Choroid plexus epithelial cell (primary cell): ENCODE measurements around the gene FEN1.

Source experiments
- DNase-seq: peaks from one replicate; pipeline ENCODE4 v3.0.0-alpha.2; 2010; ENCODE audit warnings: low read depth
- H3K4me3 ChIP-seq: 2 replicates; pipeline ENCODE4 v1.5.1; 2011; ENCODE audit warnings: low read depth, mild to moderate bottlenecking, control low read depth, low read length, moderate library complexity
- TF ChIP-seq, protein P1 (sequence below): conservative IDR thresholded peaks from 2 replicates; pipeline ENCODE4 v1.5.1; 2011; ENCODE audit warnings: low read depth, mild to moderate bottlenecking, control low read depth, inconsistent platforms, low read length, moderate library complexity

The FEN1 gene

GRCh38 chr11:61840371-61840770 lies 47.7 kb downstream of the FEN1 start:
- H3K4me3 ChIP-seq: no peak overlapping the region
- DNase-seq: no peak
- TF ChIP-seq, protein P1, sequence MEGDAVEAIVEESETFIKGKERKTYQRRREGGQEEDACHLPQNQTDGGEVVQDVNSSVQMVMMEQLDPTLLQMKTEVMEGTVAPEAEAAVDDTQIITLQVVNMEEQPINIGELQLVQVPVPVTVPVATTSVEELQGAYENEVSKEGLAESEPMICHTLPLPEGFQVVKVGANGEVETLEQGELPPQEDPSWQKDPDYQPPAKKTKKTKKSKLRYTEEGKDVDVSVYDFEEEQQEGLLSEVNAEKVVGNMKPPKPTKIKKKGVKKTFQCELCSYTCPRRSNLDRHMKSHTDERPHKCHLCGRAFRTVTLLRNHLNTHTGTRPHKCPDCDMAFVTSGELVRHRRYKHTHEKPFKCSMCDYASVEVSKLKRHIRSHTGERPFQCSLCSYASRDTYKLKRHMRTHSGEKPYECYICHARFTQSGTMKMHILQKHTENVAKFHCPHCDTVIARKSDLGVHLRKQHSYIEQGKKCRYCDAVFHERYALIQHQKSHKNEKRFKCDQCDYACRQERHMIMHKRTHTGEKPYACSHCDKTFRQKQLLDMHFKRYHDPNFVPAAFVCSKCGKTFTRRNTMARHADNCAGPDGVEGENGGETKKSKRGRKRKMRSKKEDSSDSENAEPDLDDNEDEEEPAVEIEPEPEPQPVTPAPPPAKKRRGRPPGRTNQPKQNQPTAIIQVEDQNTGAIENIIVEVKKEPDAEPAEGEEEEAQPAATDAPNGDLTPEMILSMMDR: no peak

DNA sequence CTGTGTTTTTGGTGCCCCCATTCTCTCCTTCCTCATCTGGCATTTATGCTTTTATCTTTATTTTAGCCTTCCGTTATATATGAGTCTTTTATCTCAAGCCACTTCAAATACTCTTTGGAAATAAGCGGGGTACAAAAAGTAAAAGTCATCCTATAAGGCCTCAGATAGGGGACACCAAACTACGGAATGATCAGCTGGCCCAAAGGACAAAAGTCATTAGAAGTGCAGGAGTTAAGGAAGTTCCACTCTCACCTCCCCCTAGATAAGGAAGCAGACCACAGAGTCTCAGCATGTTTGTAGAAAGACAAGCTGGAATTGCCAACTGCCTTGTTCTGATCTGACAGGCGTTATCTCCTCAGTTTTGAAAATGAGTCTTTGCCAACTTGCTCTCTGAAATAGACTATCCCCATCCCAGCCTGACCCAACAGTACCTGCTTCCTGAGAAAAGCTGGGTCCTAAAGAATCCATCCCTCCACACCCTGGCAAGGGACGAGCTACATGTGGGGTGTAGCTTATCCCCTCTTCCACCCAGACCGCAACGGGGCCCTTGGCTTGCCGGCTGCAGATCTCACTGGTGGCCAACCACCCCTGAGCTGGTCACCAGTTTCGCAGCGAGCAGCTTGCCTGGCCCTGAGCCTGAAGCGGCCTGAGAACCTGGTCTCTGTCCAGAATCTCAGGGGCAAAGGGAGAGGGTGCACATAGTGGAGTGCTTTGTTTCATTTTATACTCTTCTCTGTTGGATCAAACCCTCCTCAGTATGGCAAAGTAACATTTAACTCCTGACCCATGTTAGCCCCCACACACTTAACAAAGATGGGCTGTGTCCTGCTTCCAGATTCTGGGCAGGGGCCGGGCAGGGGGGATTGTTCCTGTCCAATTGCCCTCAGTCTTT lies 49.2 kb downstream of the FEN1 start:
- TF ChIP-seq, protein P1: no peak
- no peak for DNase-seq
- H3K4me3 ChIP-seq: no peak overlapping the region

- TF ChIP-seq, protein P1: no peak
- no peak overlapping the region for H3K4me3 ChIP-seq
- no peak for DNase-seq
Measured at GRCh38 chr11:61842528-61842820, 49.8 kb downstream of the FEN1 start.

- no peak for DNase-seq
- TF ChIP-seq, protein P1: no peak
- no peak overlapping the region for H3K4me3 ChIP-seq
Measured at GRCh38 chr11:61844909-61845565, 52.3 kb downstream of the FEN1 start.

DNA sequence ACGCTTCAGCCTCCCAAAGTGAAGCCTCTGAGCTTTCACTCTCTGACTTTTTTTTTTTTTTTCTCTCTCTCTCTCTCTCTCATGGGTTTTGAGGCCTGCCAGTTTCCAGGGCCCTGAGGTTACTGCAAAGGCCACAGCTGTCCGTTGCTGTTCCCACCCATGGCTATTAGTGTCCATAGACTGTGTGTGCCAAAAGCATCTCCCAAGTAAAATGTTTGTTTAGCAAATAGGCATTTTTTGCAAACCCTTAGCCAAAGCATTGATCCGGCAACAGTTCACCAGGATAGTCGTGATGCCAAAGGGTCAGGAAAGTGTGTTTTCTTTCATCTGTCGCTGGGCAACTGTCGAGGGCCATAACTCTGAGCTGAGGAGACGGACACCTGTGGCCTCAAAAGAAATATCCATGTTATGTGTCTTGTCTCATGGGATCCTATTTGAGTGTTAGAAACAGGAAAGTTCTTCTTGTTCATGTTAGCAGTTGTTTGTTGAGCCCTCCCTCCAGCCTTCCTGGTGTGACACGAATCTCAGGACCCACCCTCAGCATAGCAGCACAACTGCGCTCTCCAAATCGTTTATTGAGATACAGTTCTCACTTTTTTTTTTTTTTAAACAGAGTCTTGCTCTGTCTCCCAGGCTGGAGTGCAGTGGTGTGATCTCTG lies 53.8 kb downstream of the FEN1 start:
- TF ChIP-seq, protein P1: no peak
- no peak overlapping the region for H3K4me3 ChIP-seq
- no peak for DNase-seq
